H1 (cell line): ENCODE measurements around the gene PLCB2.

Experiments used
- CTCF ChIP-seq, 3 experiments: IDR thresholded peaks; 1 replicate in 2 of 3; 2 replicates in 1 of 3; pipeline versions ENCODE4 v1.5.1 to v1.6.1; 2011; ENCODE audit warnings: low read length in 3 of 3, mild to moderate bottlenecking in 3 of 3, inconsistent platforms in 2 of 3, low read depth in 1 of 3, moderate library complexity in 1 of 3; ENCODE audit not compliant: insufficient read depth in 1 of 3; ENCODE audit errors: control extremely low read depth in 1 of 3
- EP300 ChIP-seq, 2 experiments: IDR thresholded peaks; 1 replicate in 1 of 2; 2 replicates in 1 of 2; pipeline ENCODE4 v1.6.1; 2011 to 2012; ENCODE audit warnings: low read depth in 2 of 2, low read length in 2 of 2, mild to moderate bottlenecking in 2 of 2, borderline replicate concordance in 1 of 2, inconsistent platforms in 1 of 2, moderate library complexity in 1 of 2
- KDM1A ChIP-seq: fragments of 200-600, 300-600 bp; sonication (generic); IDR thresholded peaks from 2 replicates; pipeline ENCODE4 v1.7.1; 2016; ENCODE audit warnings: mild to moderate bottlenecking, low read length, borderline replicate concordance
- SIN3A ChIP-seq, 2 experiments: IDR thresholded peaks in 1 of 2; conservative IDR thresholded peaks in 1 of 2; 2 replicates each; pipeline ENCODE4 v1.6.1; 2011 to 2012; ENCODE audit warnings: low read length in 2 of 2, improper control_type of control experiment in 1 of 2, low read depth in 1 of 2, mild to moderate bottlenecking in 1 of 2

GRCh38 chr15:40238532-40239403 lies 69.0 kb downstream of the PLCB2 start, which contains the start of gene PAK6:
- TF ChIP-seq KDM1A (no peak), SIN3A (conservative IDR thresholded peaks at IDR 0.05 in 1 of 2, IDR thresholded peaks at IDR 0.05 in 1 of 2; ENCODE audit: low read depth in 1 of 2, low read length in 2 of 2) (no peak), EP300 (IDR thresholded peaks at IDR 0.05; ENCODE audit: borderline replicate concordance in 1 of 2, low read depth in 2 of 2, low read length in 2 of 2) (no peak), CTCF (IDR thresholded peaks at IDR 0.05; ENCODE audit: control extremely low read depth in 1 of 3, insufficient read depth in 1 of 3, low read depth in 1 of 3, low read length in 3 of 3) (peak in 1 of 3 experiments; percentile 4; a peak in 1 of 4 replicates)
